B cell (primary cell): ENCODE data around the gene DRAP1. TPM values are rescaled to one million over a fixed set of nuclear protein-coding genes. Genes with fewer than 3 reads are reported as not detected.

Experiments
- ATAC-seq: fragments of 200-7000 bp; cut with Tn5 transposase; one replicate; pipeline ENCODE4 v1.10.0; 2021; ENCODE audit warnings: low read depth, mild to moderate bottlenecking, moderate number of reproducible peaks, moderate library complexity
- CTCF ChIA-PET: fragments of 350-600 bp; sonication (Branson Sonifier 250); formaldehyde crosslinking; loops from one replicate; lab custom pipeline; 2021; ENCODE audit warnings: antibody characterized with exemption, inconsistent platforms; lab: Charles Lee
- POLR2A ChIA-PET: fragments of 350-600 bp; sonication (Branson Sonifier 250); formaldehyde crosslinking; loops from one replicate; lab custom pipeline; 2021; ENCODE audit warnings: antibody characterized with exemption; lab: Charles Lee
- DNase-seq: peaks from one replicate; pipeline ENCODE4 v3.0.0; 2013
- H2AFZ ChIP-seq: 2 replicates; pipeline ENCODE4 v1.6.1; 2012; ENCODE audit warnings: mild to moderate bottlenecking, low read depth, low read length; ENCODE audit not compliant: insufficient read depth, poor library complexity, severe bottlenecking
- H3K27ac ChIP-seq, 2 donors: 1 replicate in 1 of 2; 2 replicates in 1 of 2; pipeline ENCODE4 v1.5.1; 2012 to 2013; ENCODE audit warnings: low read length in 2 of 2, mild to moderate bottlenecking in 2 of 2, moderate library complexity in 1 of 2
- H3K27me3 ChIP-seq, 4 experiments: fragments of 200-600 bp in 1 of 4; sonication (generic) in 1 of 4; replicated peaks in 1 of 4; 1 replicate in 2 of 4; 2 replicates in 2 of 4; pipeline versions ENCODE4 v1.6.1 to v1.7.0; 2013 to 2016; ENCODE audit warnings: low read length in 3 of 4, mild to moderate bottlenecking in 2 of 4, mixed read lengths in 1 of 4, moderate library complexity in 1 of 4; ENCODE audit not compliant: insufficient read depth in 4 of 4, control insufficient read depth in 3 of 4; ENCODE audit errors: control extremely low read depth in 1 of 4
- H3K36me3 ChIP-seq, 2 experiments: replicated peaks in 1 of 2; 1 replicate in 1 of 2; 2 replicates in 1 of 2; pipeline versions ENCODE4 v1.6.1 to v1.7.1; 2013; ENCODE audit warnings: low read length in 1 of 2; ENCODE audit not compliant: insufficient read depth in 2 of 2, control insufficient read depth in 1 of 2; ENCODE audit errors: control extremely low read depth in 1 of 2, extremely low read depth in 1 of 2
- H3K4me1 ChIP-seq, 2 donors: fragments of 200-600 bp in 1 of 2; sonication (generic) in 1 of 2; 1 replicate in 1 of 2; 2 replicates in 1 of 2; pipeline versions ENCODE4 v1.5.1 to v1.6.1; 2013 to 2017; ENCODE audit warnings: low read length in 2 of 2; ENCODE audit not compliant: control insufficient read depth in 2 of 2, insufficient read depth in 2 of 2
- H3K4me2 ChIP-seq: replicated peaks from 2 replicates; pipeline ENCODE3; 2012; ENCODE audit warnings: mild to moderate bottlenecking, low read depth, low read length; ENCODE audit not compliant: poor library complexity, severe bottlenecking
- H3K4me3 ChIP-seq, 5 experiments: fragments of 200-600 bp in 1 of 5; sonication (generic) in 1 of 5; 1 replicate in 3 of 5; 2 replicates in 2 of 5; pipeline versions ENCODE4 v1.5.1 to v1.7.0; 2011 to 2016; ENCODE audit warnings: low read length in 4 of 5, mild to moderate bottlenecking in 4 of 5, low read depth in 2 of 5, control low read depth in 1 of 5, moderate library complexity in 1 of 5; ENCODE audit not compliant: insufficient read depth in 1 of 5; ENCODE audit errors: control extremely low read depth in 1 of 5, extremely low read depth in 1 of 5
- H3K79me2 ChIP-seq: fragments of 200-600 bp; sonication (generic); one replicate; pipeline ENCODE4 v1.6.0; 2016; ENCODE audit warnings: low read length; ENCODE audit not compliant: control insufficient read depth, insufficient read depth
- H3K9ac ChIP-seq: fragments of 200-600 bp; sonication (generic); 2 replicates; pipeline ENCODE4 v1.6.1; 2017; ENCODE audit warnings: mild to moderate bottlenecking, low read length, moderate library complexity
- H3K9me3 ChIP-seq, 3 donors: one replicate each; pipeline versions ENCODE4 v1.6.1 to v1.7.1; 2013; ENCODE audit warnings: low read length in 2 of 3; ENCODE audit not compliant: control insufficient read depth in 2 of 3, insufficient read depth in 1 of 3; ENCODE audit errors: control extremely low read depth in 1 of 3
- H4K20me1 ChIP-seq: 2 replicates; pipeline ENCODE4 v1.6.0; 2012; ENCODE audit warnings: mild to moderate bottlenecking, low read length; ENCODE audit not compliant: insufficient read depth, control insufficient read depth, poor library complexity, severe bottlenecking
- H3K27ac Mint-ChIP-seq: one replicate; pipeline ENCODE4 v1.8.0; 2021; ENCODE audit warnings: mixed read lengths
- H3K27me3 Mint-ChIP-seq: one replicate; pipeline ENCODE4 v1.8.0; 2021; ENCODE audit warnings: mixed read lengths
- H3K4me1 Mint-ChIP-seq: one replicate; pipeline ENCODE4 v1.8.0; 2021; ENCODE audit warnings: mixed read lengths
- H3K4me3 Mint-ChIP-seq: one replicate; pipeline ENCODE4 v1.8.0; 2021; ENCODE audit warnings: mixed read lengths
- H3K9me3 Mint-ChIP-seq: one replicate; pipeline ENCODE4 v1.8.0; 2022; ENCODE audit warnings: mixed read lengths; ENCODE audit not compliant: insufficient read depth
- CTCF ChIP-seq: fragments of 200-600 bp; IDR thresholded peaks from one replicate; pipeline ENCODE4 v1.8.0; 2022; ENCODE audit warnings: antibody characterized with exemption, mild to moderate bottlenecking
- EZH2 ChIP-seq: IDR thresholded peaks from 2 replicates; pipeline ENCODE4 v1.6.1; 2012; ENCODE audit warnings: borderline replicate concordance, low read depth, mild to moderate bottlenecking, moderate library complexity, low read length; ENCODE audit not compliant: insufficient read depth, poor library complexity, severe bottlenecking
- whole genome bisulfite sequencing: methylation state at CpG from one replicate; pipeline ENCODE4 v1.1.5; 2013; ENCODE audit warnings: missing lambda C conversion rate; ENCODE audit not compliant: insufficient coverage; 5-methylcytosine and 5-hydroxymethylcytosine counted together
- intact Hi-C: fragments of 100-400 bp; cut with micrococcal nuclease; formaldehyde crosslinking; loops from one replicate; pipeline ENCODE4 v1.10.0; 2022
- polyA plus RNA-seq: library from polyadenylated mRNA; depleted of rRNA; stranded (reverse); fragments of >200 nt; gene quantifications from 2 replicates; pipeline ENCODE4 v1.2.3, GENCODE V29; 2012
- total RNA-seq, 2 donors: library from RNA; stranded (reverse); fragments of 120-200 nt in 1 of 2; gene quantifications; 1 replicate in 1 of 2; 2 replicates in 1 of 2; pipeline versions ENCODE4 v1.2.3 to v1.2.4, GENCODE V29; 2013 to 2022

DRAP1 gene
- total and polyA plus RNA-seq, 2 donors (not counting 1 experiment from before 2014, with no cell fraction given), result 71.7 to 83.9 TPM

GRCh38 chr11:65883058-65883761, 36.0 kb upstream of the DRAP1 start:
- H3K4me1 Mint-ChIP-seq, result peaks cover 44% of the 10 kb centered on the region
- WGBS, result 99% methylated on average over 9 of the region's 13 CpGs

More at GRCh38 chr11:65883058-65883761, 36.0 kb upstream of the DRAP1 start:
- H3K4me2 ChIP-seq, result no peak overlapping the region
- Mint-ChIP-seq H3K27me3 (no peaks in the 10 kb centered on the region), H3K4me3 (no peak overlapping the region), H3K27ac (no peak overlapping the region), H3K9me3 (no peaks in the 10 kb centered on the region)
- intact Hi-C loops, result no loop called here
- no peak overlapping the region for H3K27ac ChIP-seq
- no peak overlapping the region for H3K9ac ChIP-seq
- POLR2A ChIA-PET, result interaction anchor here (0.6 to 3.3 kb wide), 2 partner anchors 24 to 163 kb away, joined by 4 to 13 read pairs; partner anchors contain the start of genes CFL1, MUS81 and RNASEH2C
- no peak for ATAC-seq
- H4K20me1 ChIP-seq, result peaks cover 5% of the 10 kb centered on the region
- peaks cover 16 to 40% of the 10 kb centered on the region in 2 donors for H3K4me1 ChIP-seq
- peaks cover 24% of the 10 kb centered on the region for H3K79me2 ChIP-seq
- H2AFZ ChIP-seq, result no peak overlapping the region
- peaks cover 0 to 31% of the 10 kb centered on the region in 2 experiments for H3K36me3 ChIP-seq
- TF ChIP-seq CTCF (no peak), EZH2 (no peak)
- no peak for DNase-seq
- H3K4me3 ChIP-seq, result no peak overlapping the region
- no peaks in the 10 kb centered on the region for H3K9me3 ChIP-seq
- no peaks in the 10 kb centered on the region for H3K27me3 ChIP-seq
- CTCF ChIA-PET, result interaction anchor here (1.5 to 15.5 kb wide), 16 partner anchors 12 to 178 kb away, joined by 5 to 244 read pairs (median 16); partner anchors contain the start of genes AP5B1, C11orf68, CFL1 and FOSL1
